GM19023 (cell line): ENCODE results near the gene MNT.
A peak's percentile ranks its signal among the peaks of the same experiment; 100 is the strongest.

Source experiments
- ATAC-seq: cut with Tn5 transposase; IDR thresholded peaks from one replicate; pipeline ENCODE4 v1.9.1; 2021; ENCODE audit warnings: mild to moderate bottlenecking, moderate library complexity; ENCODE audit not compliant: unreplicated experiment

The MNT gene

DNA sequence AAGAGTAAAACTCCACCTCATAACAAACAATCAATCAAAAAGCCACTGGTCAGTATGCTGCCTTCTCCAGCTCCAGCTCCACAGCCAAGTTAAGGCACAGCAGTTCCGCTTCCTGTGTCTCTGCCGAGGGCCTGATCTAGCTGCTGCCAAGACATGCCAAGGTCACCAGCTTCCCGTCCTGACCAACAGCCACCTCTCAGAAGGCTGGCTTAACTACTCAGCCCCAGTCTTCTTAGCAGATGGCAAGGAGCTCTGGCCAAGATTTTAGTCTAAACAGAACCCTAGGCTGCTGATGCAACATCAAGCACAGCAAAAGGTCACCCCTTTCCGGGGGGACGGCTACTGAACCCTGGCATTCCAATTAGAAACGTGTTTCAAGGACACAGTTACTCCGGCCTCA is 17.7 kb upstream of the MNT start:
- no peak for ATAC-seq

DNA sequence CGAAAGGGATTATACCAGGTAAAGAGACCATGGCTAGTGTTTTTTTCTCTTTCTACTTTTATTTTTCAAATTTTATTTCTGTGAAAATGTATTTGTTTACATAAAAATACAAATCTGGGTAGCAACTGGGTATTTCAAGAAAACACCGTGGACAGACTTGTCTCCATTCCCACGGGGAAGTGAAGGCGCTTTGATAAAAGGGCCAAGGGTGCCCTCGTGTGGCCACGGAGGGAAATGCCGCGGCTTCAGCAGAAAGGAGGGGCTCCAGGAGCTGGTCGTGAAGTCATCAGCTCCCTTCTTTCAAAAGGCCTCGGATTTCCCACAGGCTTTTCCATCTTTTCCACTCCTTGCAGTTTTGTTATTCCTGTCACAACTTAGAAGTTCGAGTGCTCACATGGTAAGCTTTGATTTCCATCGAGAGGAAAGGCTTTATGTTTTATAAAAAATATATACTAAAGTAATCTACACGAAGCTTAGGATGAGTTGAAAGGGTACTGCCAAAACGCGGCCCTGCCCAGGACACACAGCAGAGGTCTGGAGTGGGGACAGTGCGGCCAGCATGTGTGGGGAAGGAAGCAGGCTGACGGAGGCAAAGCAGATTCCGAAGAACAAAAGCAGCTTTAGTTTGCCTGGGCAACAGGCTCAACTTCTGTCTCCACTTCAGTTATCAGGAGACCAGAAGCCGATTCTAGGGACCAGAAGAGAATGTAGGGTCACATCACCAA is 15.3 kb upstream of the MNT start:
- ATAC-seq, result no peak

DNA sequence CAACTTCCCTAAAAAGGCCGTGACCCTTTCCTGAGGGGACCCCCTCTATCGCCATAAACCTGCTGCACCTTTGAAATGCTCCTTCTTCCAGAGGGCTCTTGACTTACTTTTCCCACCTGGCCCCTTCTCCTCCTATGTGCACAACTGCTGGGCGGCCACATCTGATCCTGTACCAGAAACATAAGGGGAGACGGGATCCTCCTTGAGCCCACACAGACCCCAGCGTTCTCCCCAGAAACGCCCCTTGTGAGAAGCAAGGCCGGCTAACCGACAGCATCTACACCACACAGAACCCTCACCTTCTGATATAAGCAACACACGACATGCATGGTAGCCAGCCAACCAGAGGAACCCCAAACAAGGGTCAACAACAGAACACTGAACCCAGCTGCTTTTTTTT is 14.2 kb upstream of the MNT start:
- ATAC-seq, result no peak

DNA sequence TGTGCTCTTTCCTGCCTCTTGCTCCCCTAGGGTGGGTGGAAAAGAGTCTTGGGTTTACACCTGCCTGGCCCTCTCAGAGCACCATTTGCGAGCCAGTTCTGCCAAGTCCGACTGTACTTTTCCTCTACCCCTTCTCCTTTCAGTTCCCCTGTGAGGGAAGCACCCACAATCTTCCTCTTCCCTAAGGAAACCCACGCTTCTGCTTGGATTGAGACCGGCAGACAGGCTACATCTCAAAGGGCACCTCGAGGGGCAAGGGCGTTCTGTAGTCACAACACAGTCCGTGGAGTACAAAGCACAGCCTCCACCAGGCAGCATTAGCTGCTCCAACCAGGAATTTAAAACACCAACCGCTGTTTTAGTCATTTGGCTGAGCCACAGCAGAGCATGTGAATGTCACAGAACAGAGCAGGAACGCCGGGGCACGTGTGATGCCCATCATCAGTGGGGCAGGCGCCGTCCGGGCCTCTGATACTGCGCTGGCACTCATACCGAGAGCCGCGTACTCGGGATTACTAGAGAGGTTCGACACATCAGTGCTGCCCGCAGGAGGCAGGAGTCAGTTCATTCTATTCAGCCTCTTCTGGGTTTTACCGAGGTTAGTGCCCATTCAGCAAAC is 13.7 kb upstream of the MNT start:
- no peak for ATAC-seq

DNA sequence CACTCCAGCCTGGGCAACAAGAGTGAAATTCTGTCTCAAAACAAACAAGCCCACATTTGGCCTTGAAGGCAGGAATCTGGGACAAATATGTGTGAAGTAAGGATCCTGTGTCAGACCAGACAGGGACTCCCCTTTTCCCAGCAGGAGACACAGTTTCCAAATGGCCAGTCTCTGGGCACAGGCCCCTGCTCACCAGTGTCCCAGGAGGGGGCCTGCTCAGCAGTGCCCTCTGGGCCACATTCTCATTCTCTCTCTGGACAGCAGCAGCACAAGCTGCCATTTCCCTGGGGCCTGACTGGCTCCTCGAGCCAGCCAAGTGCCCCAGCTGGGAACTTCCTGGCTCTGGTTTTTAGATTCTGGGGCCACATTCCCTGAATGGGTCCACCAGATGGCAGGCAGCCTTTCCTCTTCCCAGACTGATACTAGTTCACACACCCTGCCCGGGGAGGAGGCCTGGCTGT is 11.7 kb upstream of the MNT start:
- ATAC-seq, result no peak

DNA sequence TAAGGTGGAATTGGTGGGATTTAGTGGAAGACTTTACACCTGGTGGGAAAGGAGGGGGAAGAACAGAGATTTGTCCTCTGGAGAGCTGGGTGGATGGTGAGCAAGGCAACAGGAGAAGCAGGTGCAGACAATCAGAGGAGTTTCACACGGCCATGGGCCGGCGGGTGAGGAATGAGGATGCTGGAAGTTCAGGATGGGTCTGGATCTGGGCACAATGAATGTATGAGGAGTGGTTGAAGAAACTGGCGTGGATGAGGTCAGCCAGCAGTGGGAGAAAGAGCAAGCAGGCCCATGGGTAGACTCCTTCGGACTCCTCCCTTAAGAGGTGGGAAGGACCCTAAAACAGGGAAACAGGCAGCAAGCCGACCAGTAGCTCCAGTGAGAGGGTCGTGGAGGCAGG is 10.1 kb upstream of the MNT start:
- no peak for ATAC-seq

DNA sequence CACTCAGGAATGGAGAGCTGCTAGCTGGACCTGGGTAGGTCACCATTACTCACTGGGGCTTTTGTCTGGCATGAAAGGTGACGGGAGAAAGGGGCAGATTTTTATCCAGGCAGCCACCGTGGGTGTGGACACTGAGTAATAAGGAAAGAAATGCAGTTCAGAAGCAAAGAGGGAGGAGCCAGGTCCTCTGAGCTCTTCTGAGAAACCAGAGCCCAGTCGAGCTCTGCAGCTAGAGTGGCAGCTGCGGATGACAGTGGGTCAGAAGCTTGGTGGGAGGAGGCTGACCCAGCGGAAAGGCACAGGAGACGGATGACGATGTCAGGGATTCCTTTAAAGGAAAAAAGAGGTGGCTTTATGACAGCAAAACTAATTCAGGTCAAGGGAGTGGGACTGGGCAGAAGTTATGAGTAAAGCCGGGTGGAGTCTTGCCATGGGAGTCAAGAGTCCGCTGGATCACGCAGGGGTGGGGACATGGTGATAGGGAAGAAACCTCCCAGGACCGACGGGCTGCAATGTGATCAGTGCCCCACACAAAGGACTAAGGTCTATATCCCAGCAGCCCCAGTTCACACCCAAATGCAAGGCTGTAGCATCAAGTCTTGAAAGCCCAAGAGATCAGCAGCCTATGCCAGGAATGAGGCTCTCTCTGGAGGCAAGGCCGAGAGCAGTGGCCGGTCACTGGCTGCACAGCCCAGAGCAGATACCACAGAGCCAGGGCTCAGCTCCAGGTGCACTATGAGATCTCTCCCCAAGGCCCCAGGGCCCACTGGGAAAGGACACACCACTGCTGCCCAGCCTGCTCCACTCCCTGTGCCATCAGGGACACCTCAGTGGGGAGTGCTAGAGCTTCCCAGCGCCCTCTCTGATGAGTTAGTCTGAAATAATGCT is 6.3 kb upstream of the MNT start:
- ATAC-seq, result no peak

DNA sequence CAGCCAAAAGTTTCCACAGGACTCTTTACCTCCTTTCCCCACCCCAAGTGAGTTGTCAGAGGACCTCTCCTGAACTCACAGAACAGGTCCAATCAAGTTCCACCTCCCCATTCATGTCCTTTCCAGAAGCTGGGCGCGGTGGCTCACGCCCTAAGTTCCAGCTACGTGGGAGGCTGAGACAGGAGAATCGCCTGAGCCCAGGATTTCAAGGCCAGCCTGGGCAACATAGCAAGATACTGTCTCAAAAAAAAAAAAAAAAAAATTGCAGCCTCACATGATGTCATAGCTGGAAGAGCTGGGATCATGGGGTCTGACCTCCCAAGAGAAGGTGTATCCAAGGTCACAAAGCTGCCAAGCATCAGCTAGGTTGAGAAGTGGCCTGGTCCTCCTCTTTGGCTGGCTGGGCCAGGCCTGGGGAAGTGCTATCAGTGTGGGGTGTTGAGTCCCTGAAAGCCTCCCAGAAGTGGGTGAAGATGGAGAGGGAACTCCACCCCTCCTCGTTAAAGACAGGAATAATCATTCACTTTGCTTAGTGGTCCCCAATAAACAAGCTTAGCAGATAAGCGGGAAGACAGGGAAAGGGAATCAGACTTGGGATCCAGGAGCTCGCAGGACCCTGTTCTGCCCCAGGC is 5.5 kb upstream of the MNT start:
- ATAC-seq, result no peak

DNA sequence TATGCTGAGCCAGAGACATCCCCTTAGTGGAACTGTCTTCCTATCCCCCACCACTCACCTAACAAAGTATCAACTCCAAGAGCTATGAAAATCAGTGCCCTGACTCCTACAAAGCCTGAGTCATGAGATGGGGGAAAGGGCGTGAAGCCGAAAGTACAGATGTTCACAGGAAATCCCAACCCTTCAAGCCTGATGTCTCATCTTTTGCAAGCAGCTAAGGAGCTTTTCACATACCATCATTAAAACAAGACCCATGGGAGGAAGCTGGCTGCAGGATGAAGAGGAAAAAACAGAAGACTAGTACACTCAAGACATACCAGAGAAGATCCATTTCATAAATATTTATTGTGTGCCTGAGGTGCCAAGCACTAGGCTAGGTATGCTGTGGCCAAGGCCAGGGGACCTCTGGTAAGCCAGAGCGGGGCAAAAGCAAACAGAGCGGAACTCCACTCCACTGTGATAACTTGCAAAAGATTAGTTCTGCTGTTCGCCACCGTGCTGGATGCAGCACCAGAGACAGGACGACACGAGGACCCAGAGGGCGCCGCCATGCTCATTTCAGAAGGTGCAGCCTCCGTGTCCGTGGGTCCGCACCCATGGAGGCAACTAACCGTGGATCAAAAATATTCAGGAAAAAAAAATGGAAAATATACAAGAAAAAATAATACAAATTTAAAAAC is 4.5 kb upstream of the MNT start:
- no peak for ATAC-seq

DNA sequence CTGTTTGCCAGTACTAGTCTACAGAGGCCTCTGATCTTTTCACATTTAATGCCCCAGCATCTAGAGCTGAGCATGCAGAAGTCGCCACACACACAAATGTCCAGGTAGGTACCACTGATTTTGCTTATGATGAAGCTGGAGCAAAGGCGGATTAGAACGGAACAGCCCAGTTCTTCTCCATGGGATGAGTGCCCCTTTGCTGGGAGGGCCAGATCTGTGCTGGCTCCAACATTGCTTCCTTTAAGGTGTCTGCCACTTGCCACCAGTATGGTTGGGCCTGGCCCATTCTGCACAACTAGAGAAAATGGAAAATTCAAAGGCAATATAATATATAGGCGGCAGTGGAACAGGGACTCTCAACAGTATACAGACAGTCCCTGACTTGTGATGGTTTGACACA is 2.2 kb upstream of the MNT start:
- no peak for ATAC-seq

DNA sequence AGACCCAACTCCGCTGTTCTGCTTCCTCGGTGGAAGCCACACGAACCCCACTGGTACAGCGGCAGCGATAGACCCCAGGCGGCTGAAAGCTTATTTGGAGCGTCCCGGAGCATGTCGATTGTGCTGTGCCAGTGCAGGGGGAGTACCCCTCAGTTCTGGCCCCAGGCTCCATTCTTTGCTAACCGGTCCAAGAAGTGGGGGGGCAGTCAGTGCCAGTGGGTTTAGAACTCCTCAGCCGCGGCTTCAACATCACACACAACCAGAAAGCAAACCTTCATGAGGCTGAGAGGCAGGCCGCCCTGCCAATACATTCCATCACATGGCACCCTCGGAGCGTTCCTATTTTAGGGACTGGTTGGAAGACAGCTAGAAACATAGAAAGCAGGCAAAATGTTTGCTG is 1.7 kb upstream of the MNT start:
- ATAC-seq, result no peak

DNA sequence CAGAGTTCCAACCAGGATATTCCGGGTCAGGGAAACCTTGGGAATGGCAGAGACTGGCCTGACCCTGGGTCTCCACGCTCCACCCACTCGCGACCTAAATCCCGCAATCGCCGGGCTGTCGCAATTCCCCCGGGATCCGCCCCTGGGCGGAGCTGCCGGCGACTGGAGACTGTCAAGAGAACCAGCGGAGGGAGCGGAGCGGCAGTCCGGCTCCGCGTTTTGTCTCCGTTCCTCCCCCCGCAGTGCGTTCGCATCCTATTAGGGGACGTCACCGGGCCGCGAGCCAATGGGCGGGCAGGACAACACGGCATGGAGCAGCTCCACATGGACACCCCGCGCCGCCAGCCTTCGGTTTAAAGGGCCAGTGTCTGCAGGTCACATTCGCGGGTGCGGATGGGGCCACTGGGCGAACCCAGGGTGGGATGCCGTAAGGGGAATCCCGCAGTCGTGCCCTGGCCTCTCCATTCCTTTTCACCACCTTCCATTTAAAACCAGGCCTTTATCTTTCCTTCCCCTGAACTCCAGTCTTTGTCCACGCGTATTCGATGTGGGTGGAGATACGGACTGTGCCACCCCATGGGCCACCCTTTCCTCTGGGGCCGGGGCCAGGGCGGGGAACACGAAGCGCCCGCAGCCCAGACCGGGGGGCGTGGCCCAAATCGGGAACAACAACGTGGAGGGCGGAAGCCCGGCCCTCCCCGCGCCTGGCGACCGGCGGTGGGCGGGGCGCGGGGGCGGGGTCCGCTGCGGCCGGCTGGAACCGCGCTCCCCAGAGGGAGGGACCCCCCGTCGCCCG is 764 bp upstream of the MNT start:
- peak; percentile 49 for ATAC-seq

DNA sequence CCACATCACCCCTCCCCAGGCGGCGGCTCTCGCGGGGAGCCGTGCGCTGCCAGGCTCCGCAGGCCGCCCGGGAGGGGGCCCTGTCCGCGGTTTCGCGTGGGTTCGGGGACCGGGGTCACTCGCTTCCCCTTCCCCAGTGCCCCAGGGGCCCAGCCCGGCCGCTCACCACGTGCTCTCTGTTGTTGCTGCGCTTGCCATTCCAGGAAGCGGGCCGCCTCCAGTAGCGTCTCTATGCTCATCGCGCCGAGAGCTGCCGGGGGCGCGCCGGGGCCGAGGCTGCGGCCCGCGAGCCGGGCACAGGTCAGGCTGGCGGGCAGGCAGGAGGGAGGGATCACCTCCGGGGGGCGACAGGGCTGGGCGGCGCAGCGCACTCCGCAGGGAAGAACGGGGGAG is 390 bp downstream of the MNT start:
- no peak for ATAC-seq

DNA sequence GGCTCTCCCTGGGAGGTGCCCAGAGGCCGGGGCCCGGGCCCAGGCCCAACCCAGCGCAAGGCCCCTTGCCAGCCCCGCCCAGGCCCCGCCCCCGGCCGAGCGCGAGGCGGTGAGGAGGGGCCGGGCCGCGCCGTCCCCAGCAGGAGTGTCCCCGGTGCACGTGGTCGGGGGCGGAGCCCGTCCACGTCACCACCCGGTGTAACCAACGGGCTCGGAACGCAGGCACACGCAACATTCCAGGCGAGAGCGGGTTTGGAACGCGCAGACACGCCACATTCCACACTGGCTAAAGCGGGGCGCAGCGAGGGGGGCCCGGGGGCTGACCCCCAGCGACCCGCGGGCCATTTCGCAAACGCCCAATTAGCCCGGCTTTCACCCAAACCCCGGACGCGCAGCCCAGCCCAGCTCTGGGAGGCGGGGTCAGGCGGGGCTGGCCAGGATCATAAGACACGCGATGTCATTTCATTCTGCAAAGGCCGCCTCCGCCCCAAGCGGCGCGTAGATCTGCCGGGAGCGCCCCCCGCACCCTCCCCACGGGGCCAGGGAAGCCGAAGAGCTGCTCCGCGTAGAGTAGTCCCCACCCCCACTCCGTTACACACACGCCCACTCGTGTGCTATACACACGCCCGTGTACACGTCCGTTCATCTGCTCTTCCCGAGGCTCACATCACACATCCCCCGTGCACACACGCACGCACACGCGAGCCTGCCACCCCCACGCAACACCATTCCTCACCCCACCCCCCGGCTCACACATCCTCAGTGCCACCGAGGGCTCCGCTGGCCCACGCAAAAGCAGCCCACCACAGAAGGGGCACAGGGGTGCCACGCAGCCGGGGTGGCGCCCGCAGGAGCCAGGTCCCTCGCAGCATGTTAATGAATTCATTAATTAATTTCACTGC is 1.0 kb downstream of the MNT start:
- peak; percentile 36 for ATAC-seq

DNA sequence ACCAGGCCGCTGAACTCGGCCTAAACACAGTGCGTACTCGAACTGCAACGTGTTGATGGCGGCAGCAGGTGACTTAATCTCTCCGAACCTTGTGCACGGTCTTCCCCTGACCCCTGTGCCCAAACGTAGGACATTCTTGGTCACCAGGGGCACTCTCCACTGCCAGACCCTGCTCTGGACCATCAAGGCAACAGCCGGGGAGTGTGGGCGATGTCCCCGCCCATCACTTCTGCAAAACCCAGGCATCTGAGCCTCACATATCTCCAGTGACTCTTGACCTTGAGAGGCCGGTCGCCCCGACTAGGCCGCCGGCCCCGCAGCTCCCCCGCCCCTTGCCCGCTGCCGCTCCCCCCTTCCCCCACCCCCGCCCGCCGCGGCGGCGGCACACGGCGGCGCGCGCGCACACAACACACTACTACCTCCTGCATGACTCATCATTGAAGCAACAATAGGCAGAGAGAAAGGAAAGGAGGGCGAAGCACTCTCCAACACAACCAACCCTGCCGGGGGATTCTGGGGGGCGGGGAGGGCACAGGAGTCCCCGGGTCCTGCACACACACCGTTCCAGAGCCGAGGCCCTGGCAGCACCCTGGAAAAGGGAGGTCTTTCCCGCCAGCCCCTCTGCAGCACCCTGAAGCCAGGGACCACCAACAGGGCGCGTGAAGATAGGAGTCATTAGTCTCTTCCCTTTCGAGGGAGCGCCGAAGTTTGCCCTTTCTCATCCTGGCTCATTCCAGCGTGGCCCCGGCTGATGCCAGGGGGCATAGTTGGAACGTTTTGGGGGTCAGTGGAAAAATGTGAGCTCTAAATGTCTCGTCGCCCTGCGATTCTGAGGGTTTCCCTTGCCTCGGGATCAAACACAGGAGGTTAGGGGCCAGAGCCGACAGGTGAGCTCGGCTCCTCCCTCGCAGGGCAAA is 1.9 kb downstream of the MNT start:
- no peak for ATAC-seq

DNA sequence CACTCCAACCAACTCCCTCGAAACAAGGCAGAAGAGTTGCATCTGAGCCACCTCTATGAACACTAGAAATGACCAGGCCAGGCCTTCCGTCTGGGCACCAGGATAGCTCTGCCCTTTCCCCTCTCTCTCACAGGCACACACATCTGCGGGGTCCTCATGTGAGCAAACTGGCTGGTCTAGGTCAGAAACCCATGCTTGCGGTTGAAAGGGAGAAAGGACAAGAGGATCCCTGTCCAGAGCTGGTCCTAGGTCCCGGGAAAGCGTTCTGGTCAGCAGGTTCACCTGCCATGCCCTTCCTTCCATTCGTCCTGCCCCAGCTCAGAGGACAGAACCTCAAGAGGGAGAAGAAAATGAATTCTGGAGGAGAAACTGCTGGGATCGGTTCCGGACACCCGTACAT is 2.7 kb downstream of the MNT start:
- no peak for ATAC-seq

DNA sequence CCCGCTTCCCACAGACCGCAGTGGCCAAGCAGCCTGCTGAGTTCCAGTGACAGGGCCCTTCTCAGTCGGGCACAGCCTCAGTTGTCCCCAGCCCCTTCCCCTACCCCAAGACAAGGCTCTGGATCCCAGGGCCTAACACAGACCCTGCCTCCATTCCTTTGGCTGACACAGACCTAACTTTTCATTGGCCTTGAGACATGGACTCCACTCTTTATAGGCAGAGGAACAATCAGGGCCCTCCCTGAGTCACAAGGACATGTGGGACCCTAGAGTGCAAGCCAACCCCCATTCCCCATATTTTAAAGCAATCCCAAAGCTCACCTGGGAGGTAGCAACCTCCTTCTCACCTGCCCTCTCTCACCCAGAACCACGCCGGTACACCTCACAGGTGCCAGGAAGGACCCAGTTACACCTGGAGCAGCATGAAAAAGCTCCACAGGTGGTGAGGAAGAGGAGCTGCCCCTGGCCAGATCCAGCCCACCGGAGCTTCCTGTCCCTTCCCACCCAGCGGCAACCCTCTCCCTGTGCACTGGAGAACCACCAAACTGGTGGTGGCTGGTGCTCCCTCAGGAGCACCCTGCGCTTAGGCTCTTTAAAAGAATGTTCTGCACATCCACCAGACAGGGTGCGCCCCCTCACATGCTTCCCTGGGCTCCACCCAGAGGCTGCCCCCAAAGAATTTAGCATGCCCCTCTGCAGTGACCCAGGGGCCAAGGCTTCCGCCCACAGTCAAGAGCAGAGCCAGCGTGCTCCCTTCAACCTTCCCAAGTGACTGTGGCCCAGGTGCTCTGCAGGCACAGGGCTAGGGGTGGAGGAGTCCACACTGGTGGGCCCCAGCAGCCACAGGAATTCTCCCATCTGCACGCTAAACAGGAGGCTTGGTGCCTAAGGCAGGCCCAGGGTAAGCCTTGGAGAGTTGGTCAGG is 3.4 kb downstream of the MNT start:
- ATAC-seq, result no peak
